GM18520 (cell line): ENCODE results near the gene CLDN5.

ENCODE experiments used
- ATAC-seq: cut with Tn5 transposase; IDR thresholded peaks from one replicate; pipeline ENCODE4 v1.9.1; 2021; ENCODE audit not compliant: unreplicated experiment

CLDN5 gene

DNA sequence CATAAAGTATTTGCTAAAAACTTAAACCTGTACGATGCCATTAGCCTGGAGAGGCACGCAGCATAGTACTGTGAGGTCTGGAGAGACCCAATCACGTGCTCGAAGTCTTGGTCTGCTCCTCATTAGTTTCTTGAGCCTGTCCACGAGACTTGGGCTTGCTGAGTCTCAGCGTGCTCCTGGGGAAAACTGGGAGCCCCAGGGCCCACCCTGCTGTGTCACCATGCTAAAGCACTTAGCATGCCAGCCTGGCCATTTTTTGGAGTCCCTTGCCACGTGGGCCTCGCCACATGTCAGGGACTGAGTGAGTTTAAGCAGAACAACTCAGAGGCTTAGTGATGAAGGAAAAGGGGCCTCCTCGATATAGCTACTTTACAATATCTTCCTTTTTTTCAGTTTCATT, 41.9 kb downstream of the CLDN5 start:
- no peak for ATAC-seq

DNA sequence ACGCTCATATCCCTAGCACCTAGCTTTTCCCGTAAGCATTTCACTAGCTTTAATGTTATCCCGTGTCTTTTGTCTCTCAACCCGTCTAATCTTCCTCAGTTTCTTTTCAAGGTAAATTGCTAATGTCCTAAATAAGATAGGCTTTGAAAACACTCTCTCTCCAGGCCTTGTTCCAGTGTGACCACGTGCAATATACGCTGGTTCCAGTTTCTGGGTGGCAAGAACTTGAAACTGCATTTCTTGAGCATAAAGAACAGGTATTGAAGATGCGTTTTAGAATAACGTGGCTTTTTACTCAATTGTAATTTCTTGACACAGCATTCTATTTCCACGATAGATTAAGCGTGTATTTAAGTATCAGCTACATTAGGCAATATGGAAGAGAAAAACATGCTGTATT, 43.4 kb downstream of the CLDN5 start:
- no peak for ATAC-seq

DNA sequence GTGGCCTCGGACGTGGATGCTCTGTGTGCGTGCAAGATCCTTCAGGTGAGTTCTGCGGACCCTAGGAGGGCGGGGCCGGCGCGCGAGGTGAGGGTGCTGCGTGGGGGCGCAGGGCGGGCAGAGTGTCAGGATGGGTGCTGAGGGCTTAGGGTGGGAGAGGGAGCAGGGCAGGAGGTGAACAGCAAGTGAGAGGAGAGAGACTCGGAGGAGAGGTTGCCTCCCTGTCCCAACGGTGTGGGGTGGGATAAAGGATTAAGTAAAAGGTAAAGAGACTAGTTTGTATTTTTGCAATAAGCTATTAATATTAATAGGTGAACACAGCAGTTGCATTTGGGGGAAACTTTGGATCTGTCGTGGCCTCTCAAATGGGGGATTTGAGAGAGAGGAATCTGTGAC, 44.0 kb downstream of the CLDN5 start:
- ATAC-seq = no peak

DNA sequence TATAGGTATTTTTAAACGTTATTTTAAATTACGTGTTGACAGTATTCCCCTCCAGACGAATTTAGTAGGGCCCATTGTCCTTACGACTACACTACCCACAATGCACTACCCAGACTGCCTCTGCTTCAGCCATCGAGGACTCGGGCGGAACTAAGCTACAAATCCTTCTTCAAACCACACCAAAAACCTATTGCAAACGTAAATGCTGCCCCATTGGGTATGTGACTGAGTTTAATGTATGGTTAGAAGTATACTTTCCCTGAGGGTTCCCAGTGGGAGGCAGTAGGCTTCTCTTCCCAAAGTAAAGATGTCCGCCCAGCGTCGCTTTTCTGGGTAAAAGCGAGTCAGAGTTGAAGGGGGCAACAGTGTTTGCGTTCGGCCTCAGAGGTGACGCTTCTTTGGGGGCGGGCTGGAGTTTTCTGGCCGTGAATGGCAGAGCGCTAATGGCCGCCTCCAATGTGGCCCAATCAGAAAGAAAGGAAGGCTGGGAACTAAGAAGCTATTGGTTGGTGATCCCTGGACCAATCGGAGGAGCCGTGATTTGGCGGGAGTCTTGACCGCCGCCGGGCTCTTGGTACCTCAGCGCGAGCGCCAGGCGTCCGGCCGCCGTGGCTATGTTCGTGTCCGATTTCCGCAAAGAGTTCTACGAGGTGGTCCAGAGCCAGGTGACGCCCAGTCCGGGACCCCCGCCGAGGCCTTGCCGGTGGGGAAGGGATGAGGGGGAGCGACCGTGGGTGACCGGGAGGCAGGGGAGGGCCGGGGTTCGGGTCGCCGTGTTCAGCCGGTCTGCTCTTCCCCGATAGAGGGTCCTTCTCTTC, 44.6 kb downstream of the CLDN5 start, which contains the start of gene CDC45:
Gene CDC45, plus strand, starts transcription at position 566 of the 818 bp plus-strand sequence. Its CDS starts 49 bp downstream, at position 615.
- ATAC-seq = peak; percentile 74

DNA sequence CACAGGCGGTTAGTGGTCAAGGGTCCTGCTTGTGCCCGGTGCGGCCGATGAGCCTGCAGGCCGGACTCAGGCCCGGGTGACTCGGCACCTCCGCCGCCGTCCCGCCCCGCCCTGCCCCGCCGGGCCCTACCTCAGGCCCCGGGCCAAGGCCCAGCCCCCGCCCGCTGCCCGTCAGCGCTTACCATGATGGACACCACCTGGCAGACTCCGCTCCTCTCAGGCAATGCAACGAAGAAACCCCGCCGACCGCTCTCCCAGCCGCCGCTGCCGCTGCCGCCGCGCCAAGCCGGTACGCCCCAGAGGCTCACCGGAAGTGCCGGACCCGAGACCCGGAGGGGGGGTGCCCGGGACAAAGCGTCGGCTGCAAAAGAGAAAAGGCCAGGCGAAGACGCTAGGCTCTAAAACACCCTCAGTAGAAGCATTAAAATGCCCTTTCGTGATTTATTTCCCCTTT, 45.3 kb downstream of the CLDN5 start, which contains the start of gene UFD1:
Gene UFD1, minus strand, starts transcription at position 293 of the 454 bp plus-strand sequence. Its CDS starts 108 bp downstream, at position 185.
- ATAC-seq = peak; percentile 23

DNA sequence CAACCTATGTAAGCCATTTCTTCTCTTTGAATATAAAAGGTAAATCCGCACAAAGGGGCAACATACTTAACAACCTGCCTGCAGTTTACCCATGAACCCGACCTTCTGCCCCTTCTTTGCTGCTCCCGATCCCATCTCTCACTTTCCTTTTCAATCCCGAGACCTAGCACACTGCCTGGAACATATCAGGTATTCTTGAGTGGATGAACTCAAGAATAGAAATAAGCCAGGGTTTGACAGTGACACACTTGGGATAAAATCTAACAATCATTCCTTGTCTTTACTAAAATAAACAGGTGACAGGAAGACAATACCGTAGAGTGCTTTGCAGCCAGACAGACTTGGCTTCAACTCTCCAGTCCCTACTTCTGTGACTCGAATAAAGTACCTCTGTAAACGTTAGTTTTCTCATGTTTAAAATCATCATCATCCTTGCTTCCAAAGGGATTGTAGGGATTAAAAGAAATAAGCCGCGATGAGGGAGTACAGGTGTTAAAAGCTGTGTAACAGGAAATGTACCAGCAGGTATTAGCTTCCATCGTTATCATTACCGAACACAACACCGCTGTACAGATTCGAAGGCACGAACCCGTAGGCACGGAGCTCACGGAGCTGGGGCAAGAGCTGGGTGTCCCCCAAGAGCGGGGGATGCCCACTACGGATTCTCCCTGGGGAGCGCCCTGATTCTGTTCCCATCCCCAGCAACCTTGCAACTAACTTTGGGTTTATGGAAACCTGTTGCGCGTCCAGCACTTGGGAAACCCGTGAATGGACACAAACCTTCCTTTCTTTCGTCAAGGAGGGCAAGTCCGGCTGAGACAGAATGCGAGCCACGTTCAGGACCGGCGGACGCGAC, 45.9 kb downstream of the CLDN5 start:
- ATAC-seq = no peak

DNA sequence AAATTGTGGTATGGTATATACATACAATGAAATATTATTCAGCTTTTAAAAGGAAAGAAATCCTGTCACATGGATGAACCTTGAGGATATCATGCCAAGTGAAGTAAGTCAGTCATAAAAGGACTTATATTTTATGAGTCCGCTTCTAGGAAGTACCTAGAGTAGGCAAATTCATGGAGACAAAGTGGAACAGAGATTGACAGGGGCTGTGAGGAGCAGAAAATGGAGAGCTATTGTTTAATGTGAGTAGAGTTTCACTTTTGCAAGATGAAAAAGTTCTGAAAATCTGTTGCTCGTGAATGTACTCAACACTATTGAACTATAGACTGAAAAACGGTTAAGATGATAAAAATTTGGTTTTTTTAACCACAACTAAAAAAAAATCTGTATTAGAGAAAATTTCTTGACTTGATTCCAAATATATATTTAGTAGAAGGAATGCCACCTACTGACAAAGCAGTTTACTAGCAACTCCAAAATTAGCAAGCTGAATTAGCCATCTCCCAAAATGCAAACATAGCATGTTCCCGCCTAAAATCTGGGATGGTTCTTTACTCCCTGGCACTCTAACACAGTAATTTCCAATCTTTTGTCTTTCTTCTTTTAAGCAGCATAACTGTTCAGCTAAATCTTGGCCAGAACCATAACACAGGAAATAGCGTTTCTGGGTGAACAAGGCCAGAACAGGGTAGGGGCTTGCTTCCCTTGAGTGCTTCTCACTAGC, 46.7 kb downstream of the CLDN5 start:
- ATAC-seq = no peak

DNA sequence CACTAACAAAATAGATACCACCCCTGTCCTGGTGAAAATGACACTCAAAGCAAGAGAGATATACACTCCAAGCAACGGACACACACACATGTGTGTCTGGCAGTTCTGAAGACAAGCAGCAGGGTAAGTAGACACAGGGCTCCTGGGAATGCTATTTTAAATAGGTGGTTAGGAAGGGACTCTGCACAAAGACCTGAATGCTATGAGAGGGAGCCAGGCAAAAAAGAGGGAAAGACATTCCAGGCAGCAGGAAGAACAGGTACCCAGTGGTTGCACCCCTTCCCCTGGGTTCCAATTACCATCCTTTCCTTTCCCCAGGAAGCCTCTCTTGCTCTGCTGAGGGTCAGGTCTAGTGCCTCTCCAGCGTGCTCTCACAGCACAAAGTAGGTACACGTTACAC, 48.2 kb downstream of the CLDN5 start:
- no peak for ATAC-seq

DNA sequence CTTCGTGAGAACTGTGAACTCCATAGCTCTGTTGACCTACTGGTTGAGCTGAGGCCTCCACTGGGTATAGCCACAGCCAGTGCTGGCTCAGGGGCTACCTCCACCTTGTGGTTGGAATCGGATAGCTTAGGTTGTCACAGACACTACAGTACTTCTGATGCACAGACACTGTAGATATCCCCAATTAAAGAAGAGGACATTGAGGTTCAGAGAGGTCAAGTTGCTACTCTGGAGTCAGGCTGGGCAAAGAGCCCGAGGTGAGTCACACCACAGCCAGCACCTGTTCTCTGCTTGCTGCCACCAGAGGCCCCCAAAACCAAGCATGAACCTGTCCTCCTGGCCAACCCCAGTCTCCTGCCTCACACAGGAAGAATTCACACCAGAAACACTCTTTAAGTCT, 50.6 kb downstream of the CLDN5 start:
- no peak for ATAC-seq
